ENCODE data around the gene KRT5.

The KRT5 gene

DNA sequence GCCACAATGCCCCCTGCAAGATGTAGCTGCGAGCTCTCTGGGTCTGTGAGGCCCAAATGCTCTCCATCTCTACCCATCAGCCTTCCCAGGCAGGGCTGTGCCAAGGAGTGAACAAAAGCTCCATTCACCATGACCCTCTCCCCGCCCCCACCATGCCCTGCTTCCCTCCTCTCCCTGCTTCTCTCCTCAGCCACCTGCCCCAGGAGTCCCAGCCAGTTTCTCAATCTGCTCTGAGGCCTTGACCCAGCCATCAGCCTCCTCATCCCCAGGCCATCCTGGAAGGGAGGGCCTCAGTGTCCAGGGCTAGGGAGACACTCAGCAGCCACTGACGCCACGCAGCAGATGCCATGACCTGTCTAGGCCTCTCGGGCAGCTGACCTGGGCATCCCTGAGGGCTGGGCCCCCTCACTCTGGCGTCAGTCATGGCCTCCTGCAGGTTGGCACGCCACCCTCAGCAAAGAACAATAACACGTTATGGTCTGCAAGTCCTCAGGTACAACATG, 8.5 kb upstream of the KRT5 start:
- no peak overlapping the region for H3K4me3 ChIP-seq (ENCODE audit: low read length)
- H3K9me3 ChIP-seq (ENCODE audit: control insufficient read depth, insufficient read depth, low read length) = no peaks in the 10 kb centered on the region
- no CpG with 5 or more reads among the region's 8 CpGs for WGBS (ENCODE audit: insufficient coverage, insufficient read length)
- H3K27me3 ChIP-seq (ENCODE audit: control insufficient read depth, insufficient read depth, low read length) = no peaks in the 10 kb centered on the region
- H3K36me3 ChIP-seq (ENCODE audit: control insufficient read depth, insufficient read depth, low read length) = no peaks in the 10 kb centered on the region
- no peaks in the 10 kb centered on the region for H3K4me1 ChIP-seq (ENCODE audit: control insufficient read depth, insufficient read depth, low read length)
- no peak overlapping the region for H3K27ac ChIP-seq (ENCODE audit: low read length)
- DNase-seq (ENCODE audit: low read depth, low spot score) = no peak

- Histone ChIP-seq H3K4me1 (ENCODE audit: control insufficient read depth, insufficient read depth, low read length) (peaks cover 2% of the 10 kb centered on the region; the same call in 1 of the 2 replicates), H3K4me3 (ENCODE audit: low read length) (no peak overlapping the region), H3K9me3 (ENCODE audit: control insufficient read depth, insufficient read depth, low read length) (no peaks in the 10 kb centered on the region), H3K36me3 (ENCODE audit: control insufficient read depth, insufficient read depth, low read length) (no peaks in the 10 kb centered on the region), H3K27me3 (ENCODE audit: control insufficient read depth, insufficient read depth, low read length) (no peaks in the 10 kb centered on the region), H3K27ac (ENCODE audit: low read length) (no peak overlapping the region)
- no CpG with 5 or more reads among the region's 4 CpGs for WGBS (ENCODE audit: insufficient coverage, insufficient read length)
- DNase-seq (ENCODE audit: low read depth, low spot score) = no peak
These were observed 7.1 kb upstream of the KRT5 start for GRCh38 chr12:52527121-52527800.

GRCh38 chr12:52526511-52526951, 6.3 kb upstream of the KRT5 start:
- no peak for DNase-seq (ENCODE audit: low read depth, low spot score)
- Histone ChIP-seq H3K27me3 (ENCODE audit: control insufficient read depth, insufficient read depth, low read length) (no peaks in the 10 kb centered on the region), H3K4me1 (ENCODE audit: control insufficient read depth, insufficient read depth, low read length) (peaks cover 2% of the 10 kb centered on the region; the same call in 1 of the 2 replicates), H3K27ac (ENCODE audit: low read length) (no peak overlapping the region), H3K36me3 (ENCODE audit: control insufficient read depth, insufficient read depth, low read length) (no peaks in the 10 kb centered on the region), H3K4me3 (ENCODE audit: low read length) (no peak overlapping the region), H3K9me3 (ENCODE audit: control insufficient read depth, insufficient read depth, low read length) (no peaks in the 10 kb centered on the region)
- WGBS (ENCODE audit: insufficient coverage, insufficient read length) = no CpG with 5 or more reads among the region's 8 CpGs

DNA sequence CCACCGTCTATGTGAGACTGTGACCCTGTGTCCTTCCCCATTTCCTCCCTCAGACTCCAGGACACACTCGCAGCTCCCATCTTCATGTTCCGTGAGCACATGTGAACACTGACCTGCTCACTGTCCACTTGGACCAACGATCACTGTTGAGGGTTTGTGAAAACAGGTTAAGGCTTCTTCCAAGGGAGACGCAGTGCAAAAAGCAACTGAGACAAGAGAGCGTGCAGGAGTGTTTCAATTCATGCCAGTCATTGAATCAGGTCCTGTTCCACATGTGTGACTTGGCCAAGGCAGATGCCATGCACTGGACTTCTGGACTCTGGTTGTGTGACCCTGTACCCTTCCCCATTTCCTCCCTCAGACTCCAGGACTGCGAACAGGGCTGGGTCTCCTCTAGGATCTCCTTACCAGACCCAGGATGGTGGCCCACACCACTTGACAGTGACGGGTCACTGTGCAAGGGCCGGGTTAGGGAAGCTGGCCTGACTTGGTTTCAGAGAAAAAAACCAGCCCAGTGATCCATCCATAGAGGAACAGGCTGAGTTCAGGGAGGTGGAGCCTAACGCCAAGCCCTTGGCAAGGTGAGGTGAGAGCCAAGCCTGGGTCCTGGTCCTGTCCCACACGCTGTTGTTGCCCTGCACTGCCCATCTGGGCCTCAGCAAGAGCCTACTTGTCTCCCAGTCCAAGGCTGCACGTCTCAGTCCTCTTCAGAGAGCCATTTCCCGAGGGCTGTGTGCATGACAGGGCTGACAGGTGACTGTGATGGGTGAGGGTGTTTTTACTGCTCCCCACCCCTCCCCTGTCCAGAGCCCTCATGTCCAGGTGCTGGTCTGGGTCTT, 5.7 kb upstream of the KRT5 start:
- no CpG with 5 or more reads among the region's 13 CpGs for WGBS (ENCODE audit: insufficient coverage, insufficient read length)
- Histone ChIP-seq H3K4me3 (ENCODE audit: low read length) (no peak overlapping the region), H3K4me1 (ENCODE audit: control insufficient read depth, insufficient read depth, low read length) (peaks cover 2% of the 10 kb centered on the region; the same call in 1 of the 2 replicates), H3K9me3 (ENCODE audit: control insufficient read depth, insufficient read depth, low read length) (no peaks in the 10 kb centered on the region), H3K36me3 (ENCODE audit: control insufficient read depth, insufficient read depth, low read length) (no peaks in the 10 kb centered on the region), H3K27me3 (ENCODE audit: control insufficient read depth, insufficient read depth, low read length) (no peaks in the 10 kb centered on the region), H3K27ac (ENCODE audit: low read length) (no peak overlapping the region)
- DNase-seq (ENCODE audit: low read depth, low spot score) = no peak

DNA sequence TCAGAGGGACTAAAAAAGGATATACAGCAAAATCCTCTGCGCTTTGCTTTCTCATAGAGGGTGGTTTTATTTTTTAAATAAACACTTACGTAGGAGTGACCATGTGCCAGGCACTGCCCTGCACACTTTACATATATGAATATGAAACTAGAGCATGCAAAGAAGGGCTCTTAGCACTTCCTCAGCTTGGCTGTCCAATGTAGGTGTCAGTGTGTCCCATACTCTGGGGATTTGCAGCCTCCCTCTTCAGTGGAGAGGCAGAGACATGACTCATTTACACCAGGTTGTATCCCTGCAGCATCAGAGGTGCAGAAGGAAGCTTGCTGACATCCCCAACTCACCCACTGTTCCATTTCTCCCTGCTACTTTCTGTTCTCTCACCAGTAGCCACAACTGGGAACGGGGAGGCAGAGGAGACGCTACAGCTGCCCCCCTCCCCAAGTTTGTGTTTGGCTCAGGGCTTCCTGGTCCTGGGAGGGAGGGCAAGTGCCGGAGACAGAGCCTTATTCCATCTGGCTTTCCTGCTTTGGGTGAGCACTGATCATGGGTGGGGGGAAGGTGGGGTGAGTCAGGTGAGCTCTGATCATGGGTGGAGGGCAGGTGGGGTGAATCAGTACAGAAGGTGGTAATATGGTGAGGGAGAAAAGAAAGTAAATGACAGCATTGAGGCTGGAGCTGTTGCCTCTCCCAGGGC, 4.9 kb upstream of the KRT5 start:
- Histone ChIP-seq H3K4me3 (ENCODE audit: low read length) (no peak overlapping the region), H3K36me3 (ENCODE audit: control insufficient read depth, insufficient read depth, low read length) (no peaks in the 10 kb centered on the region), H3K27me3 (ENCODE audit: control insufficient read depth, insufficient read depth, low read length) (no peaks in the 10 kb centered on the region), H3K9me3 (ENCODE audit: control insufficient read depth, insufficient read depth, low read length) (no peaks in the 10 kb centered on the region), H3K4me1 (ENCODE audit: control insufficient read depth, insufficient read depth, low read length) (peaks cover 2% of the 10 kb centered on the region; the same call in 1 of the 2 replicates), H3K27ac (ENCODE audit: low read length) (no peak overlapping the region)
- WGBS (ENCODE audit: insufficient coverage, insufficient read length) = no CpG with 5 or more reads among the region's 5 CpGs
- DNase-seq (ENCODE audit: low read depth, low spot score) = no peak

DNA sequence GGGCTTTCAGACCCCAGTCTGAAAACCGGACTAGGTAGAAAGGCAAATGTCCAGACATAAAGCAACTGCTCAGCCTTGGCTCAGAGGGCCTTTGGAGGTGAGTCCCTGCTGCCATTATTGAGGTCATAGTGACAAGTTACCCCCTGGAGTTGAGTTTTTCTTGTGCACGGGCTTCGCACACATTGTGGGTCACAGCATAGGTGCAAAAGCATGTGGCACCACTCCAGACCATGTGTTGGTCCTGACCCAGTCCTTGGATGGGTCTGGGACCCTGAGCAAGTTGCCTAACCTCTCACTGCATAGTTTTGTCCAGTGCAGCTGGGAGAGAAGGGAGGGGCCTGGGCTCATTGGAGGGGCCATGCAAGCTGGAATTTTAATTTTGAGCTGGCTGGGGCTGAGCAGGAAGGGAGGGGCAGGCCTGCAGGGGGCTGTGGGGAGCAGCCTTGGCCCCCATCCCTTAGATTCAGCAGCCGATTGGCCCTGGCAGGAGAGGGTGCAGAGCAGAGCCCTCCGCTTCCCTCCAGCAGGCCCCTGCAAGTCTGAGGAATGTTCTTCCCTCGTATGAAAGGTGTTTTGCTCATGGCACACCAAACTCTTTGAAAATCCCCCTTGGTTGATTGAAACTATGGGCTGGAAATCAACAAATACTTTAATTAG, 4.2 kb upstream of the KRT5 start:
- peaks cover 2% of the 10 kb centered on the region; the same call in 1 of the 2 replicates for H3K4me1 ChIP-seq (ENCODE audit: control insufficient read depth, insufficient read depth, low read length)
- H3K9me3 ChIP-seq (ENCODE audit: control insufficient read depth, insufficient read depth, low read length) = no peaks in the 10 kb centered on the region
- H3K4me3 ChIP-seq (ENCODE audit: low read length) = no peak overlapping the region
- no peaks in the 10 kb centered on the region for H3K36me3 ChIP-seq (ENCODE audit: control insufficient read depth, insufficient read depth, low read length)
- no peak overlapping the region for H3K27ac ChIP-seq (ENCODE audit: low read length)
- H3K27me3 ChIP-seq (ENCODE audit: control insufficient read depth, insufficient read depth, low read length) = no peaks in the 10 kb centered on the region
- whole genome bisulfite sequencing (ENCODE audit: insufficient coverage, insufficient read length) = no CpG with 5 or more reads among the region's 6 CpGs
- no peak for DNase-seq (ENCODE audit: low read depth, low spot score)

DNA sequence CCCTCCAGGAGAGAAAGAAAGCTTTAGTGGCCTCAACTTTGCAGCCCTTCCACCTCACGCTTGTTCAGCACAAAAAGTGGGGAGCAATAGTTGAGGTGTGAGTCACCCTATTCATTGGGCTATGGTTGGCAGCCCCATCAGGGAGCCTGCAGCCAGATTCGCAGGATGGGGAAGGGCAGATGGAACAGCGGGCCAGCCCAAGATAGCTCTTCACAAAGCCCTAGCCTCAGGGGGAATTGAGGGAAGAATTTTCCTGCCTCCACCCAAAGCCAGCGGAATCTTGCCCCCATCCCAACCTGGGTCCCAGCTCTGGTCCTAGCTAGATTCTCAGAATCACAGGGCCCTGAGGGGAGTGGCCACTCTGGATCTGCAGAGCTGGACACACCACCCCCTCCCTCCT, 3.6 kb upstream of the KRT5 start:
- Histone ChIP-seq H3K9me3 (ENCODE audit: control insufficient read depth, insufficient read depth, low read length) (no peaks in the 10 kb centered on the region), H3K4me1 (ENCODE audit: control insufficient read depth, insufficient read depth, low read length) (peaks cover 2% of the 10 kb centered on the region; the same call in 1 of the 2 replicates), H3K27ac (ENCODE audit: low read length) (no peak overlapping the region), H3K4me3 (ENCODE audit: low read length) (no peak overlapping the region), H3K27me3 (ENCODE audit: control insufficient read depth, insufficient read depth, low read length) (no peaks in the 10 kb centered on the region), H3K36me3 (ENCODE audit: control insufficient read depth, insufficient read depth, low read length) (no peaks in the 10 kb centered on the region)
- DNase-seq (ENCODE audit: low read depth, low spot score) = no peak
- no CpG with 5 or more reads among the region's 4 CpGs for WGBS (ENCODE audit: insufficient coverage, insufficient read length)

- no CpG with 5 or more reads among the region's 10 CpGs for WGBS (ENCODE audit: insufficient coverage, insufficient read length)
These were observed 2.3 kb upstream of the KRT5 start for GRCh38 chr12:52522346-52523011.

GRCh38 chr12:52521568-52522266, 1.5 kb upstream of the KRT5 start:
- no peak overlapping the region for H3K27ac ChIP-seq (ENCODE audit: low read length)
- H3K4me1 ChIP-seq (ENCODE audit: control insufficient read depth, insufficient read depth, low read length) = peaks cover 2% of the 10 kb centered on the region; the same call in 1 of the 2 replicates
- DNase-seq (ENCODE audit: low read depth, low spot score) = no peak
- no peaks in the 10 kb centered on the region for H3K36me3 ChIP-seq (ENCODE audit: control insufficient read depth, insufficient read depth, low read length)
- H3K27me3 ChIP-seq (ENCODE audit: control insufficient read depth, insufficient read depth, low read length) = no peaks in the 10 kb centered on the region
- WGBS (ENCODE audit: insufficient coverage, insufficient read length) = no CpG with 5 or more reads among the region's 10 CpGs
- no peak overlapping the region for H3K4me3 ChIP-seq (ENCODE audit: low read length)
- H3K9me3 ChIP-seq (ENCODE audit: control insufficient read depth, insufficient read depth, low read length) = no peaks in the 10 kb centered on the region

More at GRCh38 chr12:52522346-52523011, 2.3 kb upstream of the KRT5 start:
- H3K36me3 ChIP-seq (ENCODE audit: control insufficient read depth, insufficient read depth, low read length) = no peaks in the 10 kb centered on the region
- peaks cover 2% of the 10 kb centered on the region; the same call in 1 of the 2 replicates for H3K4me1 ChIP-seq (ENCODE audit: control insufficient read depth, insufficient read depth, low read length)
- no peaks in the 10 kb centered on the region for H3K27me3 ChIP-seq (ENCODE audit: control insufficient read depth, insufficient read depth, low read length)
- no peak overlapping the region for H3K4me3 ChIP-seq (ENCODE audit: low read length)
- H3K27ac ChIP-seq (ENCODE audit: low read length) = no peak overlapping the region
- DNase-seq (ENCODE audit: low read depth, low spot score) = no peak
- H3K9me3 ChIP-seq (ENCODE audit: control insufficient read depth, insufficient read depth, low read length) = no peaks in the 10 kb centered on the region

All from iPS DF 6.9 (cell line).